ENCODE measurements around the gene ARPC1B.
A peak's percentile ranks its signal among the peaks of the same experiment; 100 is the strongest.

ARPC1B gene

DNA sequence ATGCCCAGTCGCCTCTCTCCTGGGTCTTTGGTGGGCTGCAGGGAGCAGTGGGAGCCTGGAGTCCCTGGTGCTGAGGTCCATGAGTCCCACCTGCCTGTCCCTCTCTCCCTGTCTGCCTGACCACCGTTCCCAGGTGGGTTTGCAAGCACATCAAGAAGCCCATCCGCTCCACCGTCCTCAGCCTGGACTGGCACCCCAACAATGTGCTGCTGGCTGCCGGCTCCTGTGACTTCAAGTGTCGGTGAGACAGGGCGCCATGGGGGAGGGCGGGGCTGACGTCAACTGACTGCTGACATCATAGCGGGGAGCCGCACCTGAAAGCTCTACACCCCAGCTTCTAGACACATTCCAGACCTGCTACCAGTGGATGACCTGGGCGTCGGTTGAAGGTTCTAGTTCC, 15.2 kb downstream of the ARPC1B start:
- no peak for FAIRE-seq

DNA sequence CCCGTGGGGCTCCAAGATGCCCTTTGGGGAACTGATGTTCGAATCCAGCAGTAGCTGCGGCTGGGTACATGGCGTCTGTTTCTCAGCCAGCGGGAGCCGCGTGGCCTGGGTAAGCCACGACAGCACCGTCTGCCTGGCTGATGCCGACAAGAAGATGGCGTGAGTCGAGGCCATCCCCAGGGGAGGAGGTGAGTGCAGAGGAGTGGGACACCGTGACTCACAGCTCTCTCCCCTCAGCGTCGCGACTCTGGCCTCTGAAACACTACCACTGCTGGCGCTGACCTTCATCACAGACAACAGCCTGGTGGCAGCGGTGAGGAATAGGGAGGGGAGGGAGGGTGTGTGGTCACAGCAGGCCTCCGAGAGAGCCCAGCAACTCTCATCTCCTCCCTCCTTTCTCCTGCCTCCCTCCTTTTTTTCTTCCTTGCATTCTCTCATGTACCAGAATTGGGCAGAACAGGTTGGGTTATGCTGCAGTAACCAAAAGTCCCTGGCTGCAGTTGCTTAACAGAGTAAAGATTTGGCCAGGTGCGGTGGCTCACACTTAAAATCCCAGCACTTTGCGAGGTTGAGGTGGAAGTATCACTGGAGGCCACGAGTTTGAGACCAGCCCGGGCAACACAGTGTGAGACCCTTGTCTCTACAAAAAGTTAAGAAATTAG, 16.5 kb downstream of the ARPC1B start:
- no peak for DNase-seq (ENCODE audit: low spot score)
- FAIRE-seq: no peak

More for the DNA sequence above, 15.2 kb downstream of the ARPC1B start:
- DNase-seq (ENCODE audit: low spot score): no peak

DNA sequence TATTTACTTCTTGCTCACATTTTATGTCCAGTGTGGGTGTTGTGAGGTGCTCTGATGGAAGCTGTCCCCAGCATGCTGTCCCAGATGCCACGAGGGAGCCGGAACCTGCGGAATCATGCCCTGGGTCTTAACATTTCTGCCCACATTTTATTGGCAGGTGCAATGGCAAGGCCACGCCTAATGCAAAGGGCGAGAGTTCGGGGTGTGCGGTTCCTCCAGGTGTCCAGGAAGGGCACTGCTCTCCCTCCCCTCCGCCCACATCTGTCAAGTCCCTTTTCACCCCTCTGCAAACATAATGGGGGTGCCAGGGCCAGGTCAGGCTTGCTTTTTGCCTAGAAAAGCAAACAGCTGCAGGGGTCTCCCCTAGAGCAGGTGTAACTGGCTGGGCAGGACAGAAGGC, 17.5 kb downstream of the ARPC1B start:
- FAIRE-seq (no peak), DNase-seq (ENCODE audit: low spot score) (no peak)

DNA sequence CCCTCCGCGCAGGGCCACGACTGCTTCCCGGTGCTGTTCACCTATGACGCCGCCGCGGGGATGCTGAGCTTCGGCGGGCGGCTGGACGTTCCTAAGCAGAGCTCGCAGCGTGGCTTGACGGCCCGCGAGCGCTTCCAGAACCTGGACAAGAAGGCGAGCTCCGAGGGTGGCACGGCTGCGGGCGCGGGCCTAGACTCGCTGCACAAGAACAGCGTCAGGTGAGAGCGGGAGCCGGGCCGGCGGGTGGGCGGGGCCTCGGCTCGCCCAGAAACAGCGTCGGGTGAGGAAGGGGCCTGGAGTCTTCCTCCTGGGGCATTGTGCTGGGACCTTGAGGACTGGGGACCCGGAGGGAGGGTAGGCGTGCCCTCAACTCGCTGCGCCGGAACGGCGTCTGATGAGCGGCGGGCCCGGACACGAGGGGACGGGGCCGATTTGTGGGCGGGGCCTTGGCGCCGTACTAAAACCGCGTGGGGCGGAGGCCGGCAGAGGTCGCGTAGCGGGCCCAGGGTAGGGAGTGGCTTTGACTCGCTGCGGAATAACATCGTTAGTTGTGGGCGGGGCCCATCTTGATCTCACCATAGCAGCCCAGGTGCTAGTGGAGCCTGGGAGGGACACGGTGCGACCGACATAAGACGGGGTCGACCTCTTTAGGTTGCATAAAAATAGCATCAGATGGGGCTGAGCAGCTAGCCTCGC, 18.3 kb downstream of the ARPC1B start:
- DNase-seq (ENCODE audit: low spot score) (no peak), FAIRE-seq (no peak)

DNA sequence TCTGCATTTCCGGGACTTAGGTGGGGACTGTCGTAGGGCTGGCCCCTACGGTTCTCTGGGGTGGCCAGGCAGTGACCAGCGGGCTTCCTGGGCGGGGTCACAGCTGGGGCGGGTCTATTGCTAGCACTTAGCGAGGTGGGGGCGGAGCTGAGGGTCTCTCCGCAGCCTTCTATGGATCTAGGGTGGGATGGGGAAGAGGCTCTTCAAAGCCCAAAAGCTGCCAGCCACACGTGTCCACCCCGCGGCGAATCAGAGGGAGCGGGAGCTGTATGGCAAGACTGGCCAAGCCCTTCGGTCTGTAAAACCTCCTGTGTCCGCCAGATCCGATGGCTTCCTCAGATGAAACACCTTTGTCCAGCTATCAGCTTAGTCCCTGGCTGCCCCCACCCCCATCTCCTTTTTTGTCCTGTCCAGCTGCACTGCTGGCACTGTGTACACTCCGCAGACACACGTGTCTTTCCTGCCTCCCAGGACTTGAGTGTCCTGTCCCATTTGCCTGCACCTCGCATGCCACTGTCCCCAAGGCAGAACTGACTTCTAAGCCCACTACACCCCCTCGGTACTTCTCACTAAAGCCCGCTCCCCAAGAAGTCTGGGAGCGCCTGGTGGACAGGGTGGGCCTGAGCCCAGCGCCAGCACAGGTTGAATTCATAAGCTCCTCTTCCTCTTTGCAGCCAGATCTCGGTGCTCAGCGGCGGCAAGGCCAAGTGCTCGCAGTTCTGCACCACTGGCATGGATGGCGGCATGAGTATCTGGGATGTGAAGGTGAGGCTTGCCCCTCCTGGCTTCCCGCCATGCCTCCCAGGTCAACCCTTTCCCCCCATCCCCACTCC, 19.0 kb downstream of the ARPC1B start:
- FAIRE-seq: no peak
- no peak for DNase-seq (ENCODE audit: low spot score)

DNA sequence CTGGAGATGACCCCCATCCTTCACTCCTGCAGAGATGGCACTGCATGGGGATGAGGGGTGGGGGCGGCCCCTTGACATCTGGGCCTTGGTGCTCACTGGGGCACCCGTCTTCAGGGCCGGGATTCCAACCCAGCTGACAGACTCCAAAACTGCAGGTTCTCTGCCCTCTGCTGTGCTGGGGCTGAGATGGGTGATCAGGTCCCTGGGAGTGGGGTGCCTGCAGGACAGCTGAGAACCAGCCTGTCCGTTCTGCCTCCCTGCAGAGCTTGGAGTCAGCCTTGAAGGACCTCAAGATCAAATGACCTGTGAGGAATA, 19.6 kb downstream of the ARPC1B start:
- no peak for DNase-seq (ENCODE audit: low spot score)
- FAIRE-seq: peak; percentile 46

DNA sequence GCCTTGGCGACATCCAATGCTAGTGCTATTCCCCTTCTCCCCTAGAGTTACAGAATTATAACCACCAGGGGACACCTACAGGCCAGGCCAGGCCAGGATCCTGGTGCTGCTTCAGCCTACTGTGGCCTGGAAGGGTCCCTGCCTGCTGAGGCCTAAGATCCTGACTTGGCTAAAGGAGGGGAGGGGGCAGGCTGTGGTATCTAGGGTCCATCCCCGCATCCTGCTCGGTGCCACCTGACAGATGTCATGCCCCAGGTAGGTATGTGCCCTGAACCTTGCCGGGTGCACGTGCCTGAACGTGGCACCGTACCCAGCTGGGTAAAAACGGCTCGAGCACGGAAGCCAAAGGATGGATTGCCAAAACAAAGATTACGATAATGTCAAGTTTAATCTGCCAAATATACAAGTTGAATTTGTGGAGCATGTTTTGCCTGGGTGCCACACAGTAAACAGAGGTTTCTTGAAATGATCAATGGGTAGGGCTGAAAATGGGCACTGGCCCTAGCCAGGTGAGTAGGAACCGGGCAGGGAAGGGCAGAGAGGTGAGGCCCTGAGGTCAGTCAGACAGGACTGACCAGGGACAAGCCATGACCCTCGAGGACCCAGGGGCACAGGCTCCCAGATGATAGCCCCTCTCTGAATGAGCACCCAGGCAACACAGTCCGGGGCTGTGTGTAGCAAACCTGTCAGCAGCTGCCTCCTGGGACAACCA, 21.2 kb downstream of the ARPC1B start:
- no peak for DNase-seq (ENCODE audit: low spot score)
- peak; percentile 35 for FAIRE-seq

DNA sequence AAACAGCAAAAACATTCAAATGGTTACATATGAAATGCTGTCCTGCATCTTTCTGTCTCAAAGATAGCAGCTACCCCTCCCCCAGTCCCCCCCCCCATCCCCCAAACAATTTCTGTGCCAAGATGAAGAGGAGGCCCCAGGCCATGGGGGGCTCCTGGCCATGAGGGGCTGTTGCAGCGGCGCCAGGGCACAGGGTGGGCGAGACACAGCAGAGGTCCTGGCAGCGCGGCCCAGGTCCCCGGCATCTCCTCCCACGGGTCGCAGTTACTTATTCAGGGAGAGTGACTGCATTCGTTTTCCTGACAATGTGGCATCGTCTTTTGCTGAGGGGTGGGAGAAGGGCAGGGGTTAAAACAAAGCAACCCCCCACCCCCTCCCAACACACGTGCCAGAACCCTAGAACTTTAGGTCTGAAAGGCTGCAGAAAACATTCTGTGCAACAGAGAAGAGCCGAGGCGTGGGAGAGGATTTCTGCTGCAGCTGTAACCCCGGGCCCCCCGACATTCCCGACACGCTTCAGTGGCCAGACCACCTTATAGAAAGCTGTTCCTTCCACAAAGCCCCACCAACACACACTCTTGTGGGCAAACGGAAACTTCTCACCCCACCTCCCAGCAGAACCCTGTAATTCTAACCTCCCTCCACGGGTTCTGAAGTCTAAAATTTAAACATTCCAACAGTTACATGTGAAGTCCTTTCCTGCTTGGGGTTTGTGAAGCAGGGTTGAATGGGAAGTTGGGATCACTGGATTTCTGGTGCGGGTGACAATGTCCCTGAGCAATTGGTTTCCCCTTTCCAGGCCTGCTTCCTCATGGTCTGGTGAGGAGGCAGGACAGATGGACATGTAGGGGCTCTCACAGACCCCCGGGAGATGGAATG, 22.1 kb downstream of the ARPC1B start:
- DNase-seq (ENCODE audit: low spot score) (no peak), FAIRE-seq (no peak)

DNA sequence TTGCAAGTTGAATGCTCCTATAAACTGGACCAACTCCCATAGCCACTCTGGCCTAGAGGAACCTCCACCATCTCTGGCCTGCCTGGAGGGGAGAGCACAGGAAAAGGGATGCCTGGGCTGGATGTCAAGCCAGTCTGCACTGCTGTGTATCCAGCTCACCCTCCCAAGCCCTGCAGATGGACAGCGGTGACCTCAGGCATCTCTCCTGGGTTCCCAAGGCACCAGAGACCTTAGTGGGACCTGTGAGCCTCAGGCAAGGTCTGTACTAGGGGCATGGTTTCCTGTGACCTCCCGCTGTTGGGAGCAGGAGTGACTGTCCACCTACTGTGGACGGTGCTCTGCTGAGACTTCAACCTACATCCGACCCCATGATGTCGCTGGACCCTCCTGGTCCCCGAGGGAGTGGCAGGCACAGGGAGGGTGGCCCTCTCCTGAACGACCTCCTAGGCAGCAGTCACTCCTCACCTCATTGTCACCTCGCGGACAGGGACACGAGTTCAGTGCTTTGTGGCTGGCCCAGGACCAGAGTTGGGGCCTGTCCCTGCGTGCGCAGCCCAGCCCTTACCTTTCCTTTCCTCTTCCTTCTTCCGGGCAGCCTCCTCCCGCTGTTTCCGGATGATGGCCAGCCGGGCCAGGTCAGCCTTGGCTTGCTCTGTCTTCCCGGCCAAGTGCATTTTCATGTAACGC, 22.9 kb downstream of the ARPC1B start:
- no peak for DNase-seq (ENCODE audit: low spot score)

DNA sequence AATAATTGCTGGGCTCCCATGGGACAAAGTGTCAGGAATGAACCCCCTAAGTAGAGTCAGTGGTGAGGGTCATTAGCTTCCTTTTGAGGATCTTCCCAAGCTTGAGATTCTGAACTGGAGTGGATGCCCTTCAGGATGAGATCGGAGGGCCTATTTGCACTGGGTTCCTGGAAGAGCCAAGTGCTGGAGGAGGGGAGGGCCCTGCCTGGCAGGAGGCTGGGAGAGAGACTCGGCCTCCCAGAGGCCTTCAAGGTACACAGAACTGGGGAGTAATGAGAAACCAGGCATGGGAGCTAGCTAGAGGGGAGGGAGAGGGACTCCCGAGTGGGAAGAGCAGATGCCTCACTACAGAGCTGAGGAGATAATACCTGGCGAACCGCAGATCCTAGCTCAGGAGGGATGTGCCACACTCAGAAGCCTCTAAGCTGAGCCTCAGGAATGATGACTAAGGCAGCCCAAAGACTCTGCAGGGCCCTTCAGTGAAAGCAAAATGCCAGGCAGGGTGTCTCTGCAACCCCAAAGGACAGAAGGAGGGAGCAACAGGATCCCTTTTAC, 24.4 kb downstream of the ARPC1B start:
- DNase-seq (ENCODE audit: low spot score) (no peak), FAIRE-seq (no peak)

More for the DNA sequence above, 22.9 kb downstream of the ARPC1B start:
- FAIRE-seq: peak; percentile 27

DNA sequence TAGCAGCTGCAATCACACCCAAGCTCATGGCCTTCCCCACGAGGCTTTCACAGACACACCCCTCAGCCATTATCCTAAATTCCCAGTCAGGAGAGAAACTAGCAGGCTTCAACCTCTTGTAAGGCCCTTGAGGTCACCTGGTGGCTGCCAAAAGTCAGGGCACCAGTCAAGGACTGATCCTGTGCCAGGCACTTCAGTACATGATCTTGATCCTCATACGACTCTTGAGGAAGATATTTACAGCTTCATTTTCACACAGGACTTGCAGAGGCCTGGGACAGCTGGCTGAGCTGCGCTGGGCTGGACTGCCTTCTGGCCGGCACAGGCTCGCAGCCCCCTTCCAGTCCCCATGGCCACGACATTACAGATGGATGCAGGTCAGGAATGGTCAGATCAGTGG, 25.1 kb downstream of the ARPC1B start:
- DNase-seq (ENCODE audit: low spot score) (no peak), FAIRE-seq (no peak)

DNA sequence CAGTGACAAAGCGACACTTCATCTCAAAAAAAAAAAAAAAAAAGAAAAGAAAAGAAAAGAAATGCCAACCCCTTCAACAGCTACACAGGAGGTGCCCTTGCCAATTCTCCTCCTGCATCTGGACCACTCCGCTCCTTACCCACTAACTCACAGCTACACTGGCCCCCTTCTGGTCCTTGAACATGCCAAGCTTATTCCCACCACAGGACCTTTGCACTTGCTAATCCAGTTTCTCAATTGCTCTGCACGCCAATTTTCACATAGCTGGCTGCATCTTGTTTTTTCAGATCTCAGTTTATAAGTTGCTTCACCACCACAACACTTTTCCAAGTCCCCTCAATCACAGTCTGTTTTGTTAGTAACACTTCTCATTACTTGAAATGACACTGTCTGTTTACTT, 28.3 kb downstream of the ARPC1B start:
- FAIRE-seq (no peak), DNase-seq (ENCODE audit: low spot score) (no peak)

DNA sequence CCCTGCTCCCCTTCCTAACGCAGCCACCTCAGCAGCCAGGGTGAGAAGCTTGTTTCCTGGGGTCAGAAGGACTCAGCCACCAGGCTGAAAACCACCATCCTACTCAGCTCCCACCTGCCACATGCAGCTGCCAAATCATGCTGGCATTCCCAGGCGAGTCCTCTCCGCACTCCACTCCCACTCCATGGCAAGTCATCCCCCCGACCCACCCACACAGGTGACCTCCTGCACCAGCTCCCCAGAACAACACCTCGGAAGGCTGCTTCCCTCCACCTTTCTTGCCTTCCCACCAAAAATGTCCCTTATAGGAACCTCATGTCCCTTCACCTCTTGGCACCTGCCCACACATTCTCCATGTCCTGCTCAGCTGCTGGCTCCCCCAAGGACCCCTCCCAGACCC, 29.2 kb downstream of the ARPC1B start:
- DNase-seq (ENCODE audit: low spot score) (no peak), FAIRE-seq (no peak)

DNA sequence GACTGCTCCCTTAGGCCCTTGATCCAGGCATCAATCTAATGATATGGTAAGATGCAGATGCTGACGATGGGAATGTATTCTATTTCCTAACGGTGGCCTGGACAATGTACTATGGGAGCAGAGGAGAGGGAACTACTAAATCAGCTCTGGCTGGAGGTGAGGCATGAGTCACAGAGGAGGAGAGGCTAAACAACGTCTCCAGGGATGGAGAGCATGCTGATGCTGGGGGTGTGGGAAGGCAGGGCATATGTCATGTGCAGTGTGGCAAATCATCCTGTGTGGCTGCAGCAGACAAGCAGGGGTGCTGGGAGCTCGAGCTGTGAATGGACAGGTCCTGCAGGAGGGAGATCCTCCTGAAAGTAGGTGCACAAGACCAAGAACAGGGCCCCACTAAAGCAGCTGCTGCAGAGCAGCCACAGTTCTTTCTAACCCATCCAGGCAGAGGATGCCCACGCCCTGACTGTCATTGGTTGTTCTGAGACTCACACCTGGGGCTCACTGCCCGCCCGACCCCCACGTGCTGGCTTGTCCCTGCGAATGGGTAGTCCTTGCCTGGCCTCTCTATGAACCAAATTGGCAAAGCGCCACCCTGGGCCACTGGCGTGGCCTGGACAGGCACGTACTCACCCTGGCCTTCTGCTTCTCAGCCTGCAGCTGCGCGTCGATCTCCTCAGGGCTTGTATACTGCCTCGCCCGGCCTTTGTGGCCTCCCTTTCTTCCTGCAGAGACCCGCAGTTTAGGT, 29.9 kb downstream of the ARPC1B start:
- DNase-seq (ENCODE audit: low spot score) (no peak), FAIRE-seq (no peak)

DNA sequence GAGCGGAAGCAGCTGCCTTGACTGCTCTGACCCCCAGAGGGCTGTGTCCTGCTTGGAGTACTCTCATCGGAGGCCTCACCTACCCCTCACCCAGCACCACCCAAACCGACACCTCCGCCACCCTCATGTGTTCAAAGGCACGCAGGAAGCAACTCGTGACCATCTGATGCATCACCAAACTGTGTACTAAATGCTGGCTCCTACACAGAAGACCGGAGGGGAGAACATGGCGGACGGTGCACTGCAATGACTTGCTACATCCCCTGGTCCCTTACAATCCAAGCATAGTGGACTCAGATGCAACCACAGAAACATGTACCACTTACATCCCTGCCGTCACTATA, 30.4 kb downstream of the ARPC1B start:
- no peak for FAIRE-seq
- no peak for DNase-seq (ENCODE audit: low spot score)

DNA sequence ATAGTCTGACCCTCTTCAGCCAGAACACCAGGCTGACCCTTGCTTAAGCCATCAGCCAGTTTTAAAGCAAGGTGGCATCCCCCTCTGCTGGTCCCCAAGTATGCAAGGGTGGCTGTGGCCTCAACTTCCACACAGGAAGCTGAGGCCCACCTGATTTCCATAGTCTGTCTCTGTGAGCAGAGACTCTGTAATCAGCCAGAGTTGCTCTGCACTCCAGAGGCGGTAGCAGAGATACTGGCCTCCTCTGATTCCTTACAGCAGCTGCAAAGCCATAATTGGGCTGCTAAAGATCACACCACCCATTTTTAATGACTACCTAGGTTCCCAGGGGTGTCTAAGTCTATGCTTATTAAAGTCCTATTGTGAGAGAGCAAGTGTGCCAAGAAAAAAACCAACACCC, 32.0 kb downstream of the ARPC1B start:
- no peak for FAIRE-seq

DNA sequence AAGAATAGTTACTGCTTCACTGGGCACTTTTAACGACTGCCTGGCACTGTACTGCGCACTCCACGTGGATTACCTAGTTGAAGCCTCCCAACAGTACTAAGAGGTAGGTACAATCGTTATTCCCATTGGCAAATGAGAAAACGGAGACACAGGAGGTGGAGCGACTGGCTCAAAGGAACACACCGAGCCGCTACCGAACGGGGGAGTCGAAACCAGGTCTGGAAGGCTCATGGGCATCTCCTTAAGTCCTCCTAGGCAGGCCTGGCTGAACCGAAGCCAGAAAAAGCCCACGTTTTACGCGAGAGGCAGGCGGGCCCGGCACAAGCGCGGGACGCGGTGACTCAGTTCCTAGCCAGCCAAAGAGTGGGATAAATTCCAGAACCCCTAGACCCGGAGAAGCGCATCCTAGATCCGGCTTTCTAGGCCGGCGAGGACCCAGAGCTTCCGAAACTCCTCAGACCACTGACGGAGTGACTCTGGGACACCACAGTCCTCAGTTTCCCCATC, 33.4 kb downstream of the ARPC1B start:
- no peak for FAIRE-seq

More for the DNA sequence above, 32.0 kb downstream of the ARPC1B start:
- no peak for DNase-seq (ENCODE audit: low spot score)

DNA sequence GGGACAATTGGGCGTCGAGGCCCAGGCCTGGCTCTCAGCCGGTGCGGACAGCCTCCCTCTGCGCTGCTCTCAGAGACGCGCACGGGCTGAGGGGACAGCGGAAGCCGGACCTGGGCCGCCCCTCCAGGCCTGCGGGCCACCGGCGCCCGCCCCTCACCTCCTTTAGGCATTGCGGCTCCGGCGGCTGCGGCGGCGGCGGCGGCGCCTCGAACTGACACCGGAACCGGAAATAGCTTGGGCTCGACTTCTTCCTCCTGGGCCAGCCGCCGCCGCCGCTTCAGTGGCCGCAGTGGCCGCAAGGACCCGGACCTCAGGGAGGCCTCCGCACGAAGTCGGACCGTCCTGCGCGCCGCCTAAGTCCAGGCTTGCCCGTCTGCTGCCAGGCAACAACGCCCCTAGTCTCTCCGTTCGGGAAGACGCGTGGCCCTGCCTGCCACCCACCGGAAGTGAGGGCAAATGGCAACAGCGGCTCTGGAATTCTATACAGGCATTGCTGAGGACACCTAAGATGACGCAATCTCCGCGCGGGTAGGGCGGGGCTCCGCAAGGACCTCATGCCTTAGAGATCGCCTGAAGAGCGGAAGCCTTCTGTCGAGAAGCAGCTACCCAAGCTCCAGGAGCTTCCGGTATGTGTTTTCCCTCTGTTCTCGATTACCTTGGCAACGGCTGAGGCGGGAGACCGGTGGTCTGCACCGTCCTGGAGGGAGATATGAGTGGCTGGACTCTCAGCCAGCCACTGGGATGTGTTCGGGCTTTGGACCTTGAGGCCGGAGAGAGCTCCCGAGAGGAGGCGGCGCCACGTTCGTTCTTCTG, 34.1 kb downstream of the ARPC1B start, which contains the start of the genes BUD31 and PDAP1:
Gene BUD31 (plus strand): TSS at position 591 of the 813 bp plus-strand sequence. CDS start 2,124 bp downstream, outside the sequence.
Gene PDAP1 (minus strand): TSS at position 219 of the 813 bp plus-strand sequence. CDS start 49 bp downstream, at position 170.
- no peak for FAIRE-seq
- peak; percentile 99 for DNase-seq (ENCODE audit: low spot score)

More for the DNA sequence above, 33.4 kb downstream of the ARPC1B start:
- peak; percentile 66 for DNase-seq (ENCODE audit: low spot score)
